Measurements from ENCODE around the gene OOSP1.

The OOSP1 gene

DNA sequence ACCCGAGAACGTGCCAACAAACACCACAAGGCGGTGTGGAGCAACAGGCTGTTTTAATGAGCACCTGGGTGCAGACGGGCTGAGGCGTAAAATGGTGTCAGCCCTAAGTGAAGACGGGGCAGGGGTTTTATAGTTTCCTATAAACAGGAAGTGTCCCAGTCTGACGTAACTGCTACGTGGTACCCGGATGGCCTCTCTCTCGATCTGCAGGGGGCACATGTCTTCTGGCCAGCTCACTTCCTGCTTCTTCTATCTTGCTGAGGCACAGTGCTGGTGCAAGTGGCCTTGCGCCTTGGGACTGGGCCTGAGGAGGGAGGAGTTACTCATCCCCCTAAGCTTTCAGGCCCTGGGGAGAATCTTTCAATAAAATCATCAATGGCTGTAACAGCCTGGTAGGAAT is 38.7 kb upstream of the OOSP1 start:
- no peak for TF ChIP-seq SIN3A (IDR thresholded peaks at IDR 0.05; ENCODE audit: borderline replicate concordance, insufficient read depth, low read length)
- no peak for TF ChIP-seq TAF1 (IDR thresholded peaks at IDR 0.05; ENCODE audit: borderline replicate concordance, insufficient read depth, low read length)
- TF ChIP-seq FOXP2 (optimal IDR thresholded peaks at IDR 0.05; ENCODE audit: borderline replicate concordance, extremely low read depth, extremely low read length, insufficient read depth) = no peak
- TF ChIP-seq, protein P1, sequence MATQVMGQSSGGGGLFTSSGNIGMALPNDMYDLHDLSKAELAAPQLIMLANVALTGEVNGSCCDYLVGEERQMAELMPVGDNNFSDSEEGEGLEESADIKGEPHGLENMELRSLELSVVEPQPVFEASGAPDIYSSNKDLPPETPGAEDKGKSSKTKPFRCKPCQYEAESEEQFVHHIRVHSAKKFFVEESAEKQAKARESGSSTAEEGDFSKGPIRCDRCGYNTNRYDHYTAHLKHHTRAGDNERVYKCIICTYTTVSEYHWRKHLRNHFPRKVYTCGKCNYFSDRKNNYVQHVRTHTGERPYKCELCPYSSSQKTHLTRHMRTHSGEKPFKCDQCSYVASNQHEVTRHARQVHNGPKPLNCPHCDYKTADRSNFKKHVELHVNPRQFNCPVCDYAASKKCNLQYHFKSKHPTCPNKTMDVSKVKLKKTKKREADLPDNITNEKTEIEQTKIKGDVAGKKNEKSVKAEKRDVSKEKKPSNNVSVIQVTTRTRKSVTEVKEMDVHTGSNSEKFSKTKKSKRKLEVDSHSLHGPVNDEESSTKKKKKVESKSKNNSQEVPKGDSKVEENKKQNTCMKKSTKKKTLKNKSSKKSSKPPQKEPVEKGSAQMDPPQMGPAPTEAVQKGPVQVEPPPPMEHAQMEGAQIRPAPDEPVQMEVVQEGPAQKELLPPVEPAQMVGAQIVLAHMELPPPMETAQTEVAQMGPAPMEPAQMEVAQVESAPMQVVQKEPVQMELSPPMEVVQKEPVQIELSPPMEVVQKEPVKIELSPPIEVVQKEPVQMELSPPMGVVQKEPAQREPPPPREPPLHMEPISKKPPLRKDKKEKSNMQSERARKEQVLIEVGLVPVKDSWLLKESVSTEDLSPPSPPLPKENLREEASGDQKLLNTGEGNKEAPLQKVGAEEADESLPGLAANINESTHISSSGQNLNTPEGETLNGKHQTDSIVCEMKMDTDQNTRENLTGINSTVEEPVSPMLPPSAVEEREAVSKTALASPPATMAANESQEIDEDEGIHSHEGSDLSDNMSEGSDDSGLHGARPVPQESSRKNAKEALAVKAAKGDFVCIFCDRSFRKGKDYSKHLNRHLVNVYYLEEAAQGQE (IDR thresholded peaks at IDR 0.05; ENCODE audit: insufficient read depth in 1 of 2, low read depth in 2 of 2, low read length in 2 of 2) = no peak
- TF ChIP-seq POLR2AphosphoS5 (IDR thresholded peaks at IDR 0.05; ENCODE audit: low read depth, low read length) = no peak

- TF ChIP-seq, protein P1 (IDR thresholded peaks at IDR 0.05; ENCODE audit: insufficient read depth in 1 of 2, low read depth in 2 of 2, low read length in 2 of 2) = no peak
- TF ChIP-seq FOXP2 (optimal IDR thresholded peaks at IDR 0.05; ENCODE audit: borderline replicate concordance, extremely low read depth, extremely low read length, insufficient read depth) = no peak
- TF ChIP-seq TAF1 (IDR thresholded peaks at IDR 0.05; ENCODE audit: borderline replicate concordance, insufficient read depth, low read length) = no peak
- no peak for TF ChIP-seq SIN3A (IDR thresholded peaks at IDR 0.05; ENCODE audit: borderline replicate concordance, insufficient read depth, low read length)
- TF ChIP-seq POLR2AphosphoS5 (IDR thresholded peaks at IDR 0.05; ENCODE audit: low read depth, low read length) = no peak
These were observed 37.7 kb upstream of the OOSP1 start for GRCh38 chr11:59900366-59901126.

DNA sequence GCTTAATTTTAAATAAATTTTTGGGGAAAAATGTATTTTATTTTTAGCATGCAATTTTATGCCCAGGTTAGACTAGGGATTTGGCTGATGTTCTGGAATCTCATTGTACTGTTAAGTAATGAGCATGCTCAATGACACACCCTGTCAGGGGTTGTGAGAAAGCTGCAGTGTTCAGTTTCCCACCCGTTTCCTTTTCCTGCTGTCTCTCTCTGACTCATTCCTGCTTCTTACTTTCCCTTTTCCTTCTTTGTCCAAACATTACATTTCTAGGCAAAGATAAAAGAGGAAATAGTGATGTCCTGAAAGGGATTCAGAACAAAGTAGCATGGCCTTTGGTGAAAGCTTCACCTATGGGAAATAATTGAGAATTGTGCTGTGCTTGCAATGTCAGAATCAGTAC is 36.9 kb upstream of the OOSP1 start:
- TF ChIP-seq TAF1 (IDR thresholded peaks at IDR 0.05; ENCODE audit: borderline replicate concordance, insufficient read depth, low read length) (no peak), POLR2AphosphoS5 (IDR thresholded peaks at IDR 0.05; ENCODE audit: low read depth, low read length) (no peak)
- TF ChIP-seq, protein P1 (IDR thresholded peaks at IDR 0.05; ENCODE audit: insufficient read depth in 1 of 2, low read depth in 2 of 2, low read length in 2 of 2) = no peak

GRCh38 chr11:59918480-59918879 is 19.8 kb upstream of the OOSP1 start:
- TF ChIP-seq FOXP2 (optimal IDR thresholded peaks at IDR 0.05; ENCODE audit: borderline replicate concordance, extremely low read depth, extremely low read length, insufficient read depth) (no peak), TAF1 (IDR thresholded peaks at IDR 0.05; ENCODE audit: borderline replicate concordance, insufficient read depth, low read length) (no peak), SIN3A (IDR thresholded peaks at IDR 0.05; ENCODE audit: borderline replicate concordance, insufficient read depth, low read length) (no peak), POLR2AphosphoS5 (IDR thresholded peaks at IDR 0.05; ENCODE audit: low read depth, low read length) (no peak)
- TF ChIP-seq, protein P1 (IDR thresholded peaks at IDR 0.05; ENCODE audit: insufficient read depth in 1 of 2, low read depth in 2 of 2, low read length in 2 of 2) = no peak

All from PFSK-1 (cell line).